K562 (cell line): ENCODE results near the gene EFHC1. TPM values are rescaled to one million over a fixed set of nuclear protein-coding genes. Genes with fewer than 3 reads are reported as not detected.

Experiments
- ATAC-seq: fragments of 200-7000 bp; cut with Tn5 transposase; 3 replicates; pipeline ENCODE4 v1.9.1; 2020; ENCODE audit warnings: moderate library complexity
- BruUV-seq: library from RNA; stranded (reverse); fragments of 400-500 nt; replicated peaks from 2 replicates; lab custom pipeline; 2021; lab: Mats Ljungman, UMichigan
- CTCF ChIA-PET: fragments of 300-600 bp; formaldehyde crosslinking; extraction: SDS; loops from one replicate; lab custom pipeline; 2021; ENCODE audit warnings: low intra/inter-chr PET ratio; lab: Yijun Ruan, JAX
- POLR2A ChIA-PET: fragments of 300-600, 350-650 bp; sonication (Branson Sonifier 250); formaldehyde crosslinking; extraction: SDS; loops from one replicate; lab custom pipeline; 2021; ENCODE audit warnings: antibody characterized with exemption, inconsistent platforms; lab: Yijun Ruan, JAX
- DNase-seq, 4 experiments: peaks; one replicate each; pipeline versions ENCODE4 v3.0.0 to v3.0.0-alpha.2; 2011 to 2018; ENCODE audit warnings: low spot score in 3 of 4, mixed read lengths in 3 of 4; ENCODE audit errors: extremely low read depth in 1 of 4
- FAIRE-seq: peaks from 2 replicates; lab custom pipeline; 2011; peaks lifted over from hg19 to GRCh38; lab: Jason Lieb, UNC
- H2AFZ ChIP-seq: 2 replicates; pipeline ENCODE4 v1.6.0; 2011; ENCODE audit warnings: low read depth, low read length, control low read depth, inconsistent platforms
- H3K27ac ChIP-seq: fragments of 200-600 bp; 3 replicates; pipeline ENCODE4 v1.8.0; 2011; ENCODE audit warnings: low read depth, mild to moderate bottlenecking, control low read depth, inconsistent platforms, low read length, moderate library complexity, mixed read lengths; ENCODE audit errors: extremely low read depth
- H3K27me3 ChIP-seq, 2 experiments: fragments of 300-600 bp in 1 of 2; 2 replicates in 1 of 2; 3 replicates in 1 of 2; pipeline versions ENCODE4 v1.6.0 to v1.8.0; 2011; ENCODE audit warnings: inconsistent platforms in 2 of 2, low read length in 2 of 2, mild to moderate bottlenecking in 1 of 2, mixed read lengths in 1 of 2, moderate library complexity in 1 of 2; ENCODE audit not compliant: control insufficient read depth in 2 of 2, insufficient read depth in 2 of 2
- H3K36me3 ChIP-seq: fragments of 300-600 bp; 3 replicates; pipeline ENCODE4 v1.8.0; 2011; ENCODE audit warnings: mild to moderate bottlenecking, low read length, inconsistent platforms; ENCODE audit not compliant: control insufficient read depth, insufficient read depth
- H3K4me1 ChIP-seq, 2 experiments: fragments of 200-600 bp in 1 of 2; replicated peaks in 1 of 2; 2 replicates in 1 of 2; 3 replicates in 1 of 2; pipeline versions ENCODE4 v1.5.1 to v1.8.0; 2011; ENCODE audit warnings: inconsistent platforms in 2 of 2, low read length in 2 of 2, mild to moderate bottlenecking in 1 of 2, mixed read lengths in 1 of 2, moderate library complexity in 1 of 2; ENCODE audit not compliant: control insufficient read depth in 2 of 2, insufficient read depth in 2 of 2
- H3K4me2 ChIP-seq: 2 replicates; pipeline ENCODE4 v1.6.1; 2011; ENCODE audit warnings: low read length, control low read depth, inconsistent platforms, mixed read lengths; ENCODE audit not compliant: insufficient read depth
- H3K4me3 ChIP-seq: fragments of 200-600 bp; sonication (generic), shearing (Covaris generic); 2 replicates; pipeline ENCODE4 v1.5.1; 2016; ENCODE audit warnings: control low read depth, inconsistent platforms
- H3K79me2 ChIP-seq: fragments of 200-600 bp; 3 replicates; pipeline ENCODE4 v1.8.0; 2011; ENCODE audit warnings: low read length, inconsistent platforms; ENCODE audit not compliant: control insufficient read depth, insufficient read depth
- H3K9ac ChIP-seq, 2 experiments: 2 replicates each; pipeline versions ENCODE4 v1.6.0 to v1.6.1; 2011; ENCODE audit warnings: low read depth in 2 of 2, low read length in 2 of 2, control low read depth in 1 of 2, inconsistent platforms in 1 of 2, mild to moderate bottlenecking in 1 of 2, mixed read lengths in 1 of 2; ENCODE audit not compliant: insufficient read depth in 1 of 2
- H3K9me1 ChIP-seq: one replicate; pipeline ENCODE4 v1.6.0; 2011; ENCODE audit warnings: inconsistent platforms, mild to moderate bottlenecking, low read length, moderate library complexity; ENCODE audit not compliant: control insufficient read depth, insufficient read depth
- H3K9me3 ChIP-seq: replicated peaks from 2 replicates; pipeline ENCODE4 v1.5.1; 2011; ENCODE audit warnings: low read depth, low read length, inconsistent platforms; ENCODE audit not compliant: control insufficient read depth, insufficient read depth
- H4K20me1 ChIP-seq: replicated peaks from 2 replicates; pipeline ENCODE4 v1.6.1; 2011; ENCODE audit warnings: low read length, inconsistent platforms, mixed read lengths; ENCODE audit not compliant: control insufficient read depth, insufficient read depth
- BHLHE40 ChIP-seq: IDR thresholded peaks from 2 replicates; pipeline ENCODE4 v1.6.1; 2011; ENCODE audit warnings: low read length, improper control_type of control experiment
- CBFB ChIP-seq: sonication (generic); formaldehyde crosslinking; IDR thresholded peaks from 2 replicates; pipeline ENCODE4 v1.4.0; 2020; ENCODE audit warnings: mild to moderate bottlenecking, missing genetic modification reagents
- HMG20A ChIP-seq: fragments of 450-650 bp; formaldehyde crosslinking; conservative IDR thresholded peaks from 2 replicates; pipeline ENCODE4 v1.4.0; 2020; ENCODE audit warnings: mild to moderate bottlenecking, mixed read lengths
- JUNB ChIP-seq: fragments of 450-650 bp; formaldehyde crosslinking; conservative IDR thresholded peaks from 2 replicates; pipeline ENCODE4 v1.4.0; 2020; ENCODE audit warnings: mild to moderate bottlenecking
- MIER1 ChIP-seq: fragments of 450-650 bp; IDR thresholded peaks from 2 replicates; pipeline ENCODE4 v1.6.1; 2016; ENCODE audit warnings: antibody characterized with exemption, mild to moderate bottlenecking, low read depth
- NFE2 ChIP-seq: IDR thresholded peaks from 2 replicates; pipeline ENCODE4 v1.6.1; 2014; ENCODE audit warnings: antibody characterized with exemption, low read depth
- NFIC ChIP-seq: fragments of 450-650 bp; IDR thresholded peaks from 2 replicates; pipeline ENCODE4 v1.6.1; 2017; ENCODE audit warnings: mild to moderate bottlenecking, inconsistent platforms
- NR3C1 ChIP-seq: sonication (generic); formaldehyde crosslinking; IDR thresholded peaks from 2 replicates; pipeline ENCODE4 v1.8.1; 2022; ENCODE audit warnings: missing genetic modification reagents
- SNRNP70 ChIP-seq: fragments of 200-400 bp; formaldehyde crosslinking; optimal IDR thresholded peaks from 2 replicates; pipeline ENCODE3; 2017; ENCODE audit warnings: low read depth, low read length
- STAT5A ChIP-seq: IDR thresholded peaks from 2 replicates; pipeline ENCODE4 v1.6.1; 2012; ENCODE audit warnings: low read length, inconsistent platforms, borderline replicate concordance
- WGBS: fragments of 100-300 bp; shearing (Covaris generic); methylation state at CpG from one replicate; pipeline ENCODE4 v1.1.6; 2016; ENCODE audit warnings: low coverage, mixed read lengths; ENCODE audit not compliant: insufficient coverage; ENCODE audit errors: missing lambda C conversion rate; 5-methylcytosine and 5-hydroxymethylcytosine counted together
- in situ Hi-C: fragments of 300-500 bp; cut with MboI; formaldehyde crosslinking; loops from 4 replicates; pipeline ENCODE4 v1.15.0; 2018; ENCODE audit warnings: inconsistent platforms, mixed read lengths
- intact Hi-C: fragments of 100-400 bp; cut with micrococcal nuclease; formaldehyde crosslinking; loops from 2 replicates; pipeline ENCODE4 v1.14.2; 2022
- polyA plus RNA-seq, 8 experiments: library from polyadenylated mRNA; depleted of rRNA in 4 of 8; stranded (reverse) in 5 of 8; unstranded in 3 of 8; fragments of >200 nt; fragmentation: Nextera tagmentation in 2 of 8; fragmentation: Illumina TruSeq in 1 of 8; extraction: Ambion mirVana in 2 of 8; extraction: Trizol in 1 of 8; gene quantifications; 2 replicates each; pipeline versions ENCODE4 v1.2.1 to v1.2.3, GENCODE V29; 2011 to 2014; ENCODE audit warnings: inconsistent platforms in 1 of 8, missing spikeins in 1 of 8
- total RNA-seq, 7 experiments: library from RNA; depleted of rRNA in 6 of 7; stranded (reverse); fragments of >200 nt in 6 of 7; fragmentation: Illumina TruSeq in 2 of 7; extraction: Trizol in 2 of 7; gene quantifications; 2 replicates each; pipeline versions ENCODE4 v1.2.1 to v1.2.3, GENCODE V29; 2011 to 2021; ENCODE audit warnings: low replicate concordance in 1 of 7
- TF ChIP-seq, protein P1 (sequence below): fragments of 450-650 bp; formaldehyde crosslinking; IDR thresholded peaks from 2 replicates; pipeline ENCODE4 v1.4.0; 2020; ENCODE audit warnings: mild to moderate bottlenecking, mixed read lengths
- TF ChIP-seq, protein P2 (sequence below): fragments of 250-450 bp; sonication (Bioruptor Pico); IDR thresholded peaks from 2 replicates; pipeline ENCODE4 v1.8.0; 2022; ENCODE audit warnings: moderate library complexity, mild to moderate bottlenecking, inconsistent platforms

The EFHC1 gene
- total and polyA plus RNA-seq, 9 of the 15 experiments (the other 6 are each of a cell fraction or from before 2014, with no cell fraction given), result 9.5 to 31.0 (median 14.9) TPM

DNA sequence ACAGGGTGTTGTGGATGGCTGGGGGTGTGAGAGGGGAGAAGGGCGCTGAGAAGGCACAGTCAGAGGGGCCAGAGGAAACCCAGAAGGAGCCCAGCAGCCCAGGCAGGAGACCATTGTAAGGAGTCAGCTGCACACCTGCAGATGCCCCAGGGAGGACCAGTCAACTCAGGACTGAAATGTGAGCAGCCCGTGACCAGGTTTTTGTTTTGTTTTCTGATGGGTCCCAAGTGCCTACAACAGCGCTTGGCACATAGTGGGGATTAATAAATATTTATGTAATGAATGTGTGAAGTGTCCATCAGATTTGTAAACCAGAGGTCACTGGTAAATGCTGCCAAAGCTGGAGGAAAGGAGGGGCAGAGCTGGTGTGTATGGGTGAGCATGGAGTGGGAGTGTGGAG is 126.5 kb downstream of the EFHC1 start:
- no peak overlapping the region for H3K4me2 ChIP-seq
- H3K79me2 ChIP-seq, result 0 out of 3 replicates have a peak, but pooled peaks cover 4% of the 10 kb centered on the region
- ATAC-seq (no peak), FAIRE-seq (no peak), DNase-seq (no peak)
- peaks cover 10% of the 10 kb centered on the region; the same call in 1 of the 2 replicates for H4K20me1 ChIP-seq
- H3K27ac ChIP-seq, result no peak overlapping the region
- POLR2A ChIA-PET, result no interaction called here
- no peaks in the 10 kb centered on the region; the same call in 1 of the 3 replicates for H3K36me3 ChIP-seq
- intact Hi-C loops, result no loop called here
- H3K9ac ChIP-seq, result peak overlapping the region in 1 of 2 experiments; percentile 39; a peak in 1 of 4 replicates
- BruUV-seq, result no TSS peak
- 77% methylated on average over 3 of the region's 3 CpGs for WGBS
- H3K4me1 ChIP-seq, result peaks cover 6 to 19% of the 10 kb centered on the region in 2 experiments; a peak in 4 of 5 replicates
- in situ Hi-C loops, result no loop called here
- CTCF ChIA-PET, result no interaction called here
- no peak for TF ChIP-seq SNRNP70
- no peak for TF ChIP-seq NFE2
- no peak for TF ChIP-seq STAT5A
- TF ChIP-seq NR3C1 (CRISPR knock-in tag), result no peak
- no peak overlapping the region for H2AFZ ChIP-seq
- no peaks in the 10 kb centered on the region for H3K9me1 ChIP-seq
- H3K27me3 ChIP-seq, result no peaks in the 10 kb centered on the region
- H3K9me3 ChIP-seq, result no peaks in the 10 kb centered on the region
- H3K4me3 ChIP-seq, result no peak overlapping the region

DNA sequence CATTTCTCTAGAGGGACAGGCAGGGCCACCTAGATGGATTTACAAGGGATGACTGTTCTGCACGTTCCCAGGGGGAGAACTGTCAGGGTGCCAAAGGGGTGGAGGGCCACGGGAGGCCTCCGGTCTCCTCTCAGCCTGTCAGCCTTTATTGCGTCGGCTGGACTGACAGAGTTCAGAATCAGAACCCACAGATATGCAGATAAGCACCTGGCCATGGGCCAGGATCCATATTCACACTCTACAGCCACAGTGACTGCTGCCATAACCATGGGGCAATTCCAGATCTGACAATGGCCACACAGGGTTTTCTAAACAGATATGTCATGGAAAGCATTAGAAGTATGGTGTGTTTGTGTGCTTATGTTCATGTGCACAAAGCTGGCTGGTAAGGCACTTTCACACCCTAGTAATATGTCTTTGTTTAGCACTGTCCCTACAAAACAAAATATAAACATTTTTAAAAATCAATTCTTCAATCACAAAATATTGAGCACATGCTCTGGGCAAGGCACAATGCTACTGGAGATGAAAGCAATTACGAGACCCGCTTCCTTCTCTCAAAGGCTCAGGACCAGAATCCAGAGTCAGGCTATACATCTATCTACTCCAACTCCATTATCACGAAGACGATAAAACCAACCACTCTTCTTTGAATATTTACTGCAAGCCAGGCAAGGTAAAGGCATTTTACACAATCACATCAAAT is 127.7 kb downstream of the EFHC1 start:
- in situ Hi-C loops, result no loop called here
- 0 out of 3 replicates have a peak, but pooled peaks cover 4% of the 10 kb centered on the region for H3K79me2 ChIP-seq
- DNase-seq, result peak; percentile 19 to 37 (median 26)
- no peaks in the 10 kb centered on the region for H3K9me3 ChIP-seq
- H3K4me3 ChIP-seq, result no peak overlapping the region
- H3K9me1 ChIP-seq, result no peaks in the 10 kb centered on the region
- 38% methylated on average over 9 of the region's 9 CpGs for WGBS
- no peaks in the 10 kb centered on the region; the same call in 1 of the 3 replicates for H3K36me3 ChIP-seq
- H3K9ac ChIP-seq, result peak overlapping the region in 1 of 2 experiments; percentile 64; a peak in 1 of 4 replicates
- H3K27me3 ChIP-seq, result no peaks in the 10 kb centered on the region
- no peak overlapping the region for H3K4me2 ChIP-seq
- CTCF ChIA-PET, result no interaction called here
- no peak overlapping the region for H2AFZ ChIP-seq
- peaks cover 6 to 17% of the 10 kb centered on the region in 2 experiments; a peak in 4 of 5 replicates for H3K4me1 ChIP-seq
- BruUV-seq, result no TSS peak
- peak; percentile 78 for TF ChIP-seq NFIC
- TF ChIP-seq, protein P1, sequence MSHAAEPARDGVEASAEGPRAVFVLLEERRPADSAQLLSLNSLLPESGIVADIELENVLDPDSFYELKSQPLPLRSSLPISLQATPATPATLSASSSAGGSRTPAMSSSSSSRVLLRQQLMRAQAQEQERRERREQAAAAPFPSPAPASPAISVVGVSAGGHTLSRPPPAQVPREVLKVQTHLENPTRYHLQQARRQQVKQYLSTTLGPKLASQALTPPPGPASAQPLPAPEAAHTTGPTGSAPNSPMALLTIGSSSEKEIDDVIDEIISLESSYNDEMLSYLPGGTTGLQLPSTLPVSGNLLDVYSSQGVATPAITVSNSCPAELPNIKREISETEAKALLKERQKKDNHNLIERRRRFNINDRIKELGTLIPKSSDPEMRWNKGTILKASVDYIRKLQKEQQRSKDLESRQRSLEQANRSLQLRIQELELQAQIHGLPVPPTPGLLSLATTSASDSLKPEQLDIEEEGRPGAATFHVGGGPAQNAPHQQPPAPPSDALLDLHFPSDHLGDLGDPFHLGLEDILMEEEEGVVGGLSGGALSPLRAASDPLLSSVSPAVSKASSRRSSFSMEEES (CRISPR knock-in tag), result no peak
- no peak for TF ChIP-seq HMG20A (CRISPR knock-in tag)
- TF ChIP-seq JUNB, result no peak
- TF ChIP-seq CBFB (CRISPR knock-in tag), result no peak
- TF ChIP-seq MIER1, result no peak
- TF ChIP-seq, protein P2, sequence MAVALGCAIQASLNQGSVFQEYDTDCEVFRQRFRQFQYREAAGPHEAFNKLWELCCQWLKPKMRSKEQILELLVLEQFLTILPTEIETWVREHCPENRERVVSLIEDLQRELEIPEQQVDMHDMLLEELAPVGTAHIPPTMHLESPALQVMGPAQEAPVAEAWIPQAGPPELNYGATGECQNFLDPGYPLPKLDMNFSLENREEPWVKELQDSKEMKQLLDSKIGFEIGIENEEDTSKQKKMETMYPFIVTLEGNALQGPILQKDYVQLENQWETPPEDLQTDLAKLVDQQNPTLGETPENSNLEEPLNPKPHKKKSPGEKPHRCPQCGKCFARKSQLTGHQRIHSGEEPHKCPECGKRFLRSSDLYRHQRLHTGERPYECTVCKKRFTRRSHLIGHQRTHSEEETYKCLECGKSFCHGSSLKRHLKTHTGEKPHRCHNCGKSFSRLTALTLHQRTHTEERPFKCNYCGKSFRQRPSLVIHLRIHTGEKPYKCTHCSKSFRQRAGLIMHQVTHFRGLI (CRISPR knock-in tag), result no peak
- TF ChIP-seq BHLHE40, result 0 out of 2 replicates have a peak, but pooled peaks have one; percentile 15
- TF ChIP-seq, all 486 proteins: peak for 2
- POLR2A ChIA-PET, result interaction anchor here (0.6 to 0.8 kb wide), 3 partner anchors 14 to 128 kb away, joined by 3 read pairs; no protein-coding TSS in a partner anchor
- no peak for ATAC-seq
- no peak overlapping the region for H3K27ac ChIP-seq
- H4K20me1 ChIP-seq, result peaks cover 11% of the 10 kb centered on the region; the same call in 1 of the 2 replicates
- FAIRE-seq, result no peak
- intact Hi-C loops, result no loop called here
